GM21737 (cell line): Measurements from ENCODE around the gene KRTAP10-9.
"Not testable (repeated sequence)": the region's sequence is repeated elsewhere in the genome, so short reads cannot be mapped to it uniquely, and the experiment has no call there.

Experiments
- ATAC-seq: cut with Tn5 transposase; IDR thresholded peaks from one replicate; pipeline ENCODE4 v1.9.1; 2021; ENCODE audit warnings: mild to moderate bottlenecking, moderate library complexity; ENCODE audit not compliant: unreplicated experiment

KRTAP10-9 gene, protein sequence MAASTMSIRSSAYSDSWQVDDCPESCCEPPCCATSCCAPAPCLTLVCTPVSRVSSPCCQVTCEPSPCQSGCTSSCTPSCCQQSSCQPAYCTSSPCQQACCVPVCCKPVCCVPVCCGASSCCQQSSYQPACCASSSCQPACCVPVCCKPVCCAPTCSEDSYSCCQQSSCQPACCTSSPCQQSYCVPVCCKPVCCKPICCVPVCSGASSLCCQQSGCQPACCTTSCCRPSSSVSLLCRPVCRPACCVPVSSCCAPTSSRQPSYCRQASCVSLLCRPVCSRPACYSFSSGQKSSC

DNA sequence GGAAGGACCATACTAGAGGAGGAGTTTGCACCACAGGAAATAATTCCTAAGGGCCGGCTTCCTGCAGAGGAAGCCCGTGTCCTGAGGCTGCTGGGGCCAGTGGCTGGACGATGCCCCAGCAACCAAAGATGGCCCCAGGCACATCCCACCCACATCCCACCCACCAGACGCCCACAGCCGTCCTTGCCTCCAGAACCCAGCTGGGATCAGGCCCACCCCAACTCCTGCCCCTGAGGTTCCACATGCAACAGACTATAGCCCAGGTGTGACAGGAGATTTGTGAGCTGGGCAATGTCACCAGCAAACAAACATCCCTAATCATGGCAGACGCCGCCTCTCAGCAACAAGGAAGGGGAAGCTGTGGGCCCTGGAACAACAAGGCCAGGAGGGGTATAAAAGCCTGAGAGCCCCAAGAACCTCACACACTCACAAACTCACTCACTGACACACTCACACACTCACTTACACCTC is at the start of gene KRTAP10-9:
KRTAP10-9 (plus strand) TSS at position 421 of the 471 bp plus-strand sequence. CDS start 79 bp downstream, outside the sequence.
- no peak for ATAC-seq

DNA sequence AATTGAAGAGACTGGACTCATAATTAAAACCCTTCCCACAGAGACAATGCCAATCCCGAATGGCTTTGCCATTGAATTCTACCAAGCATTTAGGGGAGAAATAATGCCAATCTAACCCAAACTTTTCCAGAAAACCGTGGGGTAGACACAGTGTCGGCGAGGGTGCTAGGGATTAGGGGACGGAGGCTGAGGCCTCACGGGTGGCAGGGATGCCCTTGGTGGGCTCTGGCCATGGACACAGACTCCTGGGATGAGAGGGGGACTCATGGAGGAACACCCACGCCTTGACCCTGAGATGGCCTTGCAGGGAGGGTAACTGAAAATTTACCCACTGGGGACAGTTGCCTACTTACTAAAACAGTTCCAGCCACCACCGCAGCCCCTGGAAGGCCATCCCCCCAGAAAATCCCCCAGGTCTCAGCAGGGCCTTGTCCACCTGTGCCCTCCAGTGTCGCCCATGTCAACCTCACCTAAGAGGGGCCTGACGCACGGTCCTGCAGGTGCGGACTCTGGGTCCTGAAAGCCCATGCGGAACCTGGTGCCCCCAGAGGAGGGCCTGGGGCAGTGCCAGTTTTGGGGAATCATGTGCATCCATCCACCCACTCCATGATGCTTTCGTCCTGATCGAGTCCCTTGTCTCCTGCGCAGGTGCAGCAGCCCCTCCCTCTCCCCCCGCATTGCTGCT is 48.4 kb upstream of the KRTAP10-9 start:
- no peak for ATAC-seq

DNA sequence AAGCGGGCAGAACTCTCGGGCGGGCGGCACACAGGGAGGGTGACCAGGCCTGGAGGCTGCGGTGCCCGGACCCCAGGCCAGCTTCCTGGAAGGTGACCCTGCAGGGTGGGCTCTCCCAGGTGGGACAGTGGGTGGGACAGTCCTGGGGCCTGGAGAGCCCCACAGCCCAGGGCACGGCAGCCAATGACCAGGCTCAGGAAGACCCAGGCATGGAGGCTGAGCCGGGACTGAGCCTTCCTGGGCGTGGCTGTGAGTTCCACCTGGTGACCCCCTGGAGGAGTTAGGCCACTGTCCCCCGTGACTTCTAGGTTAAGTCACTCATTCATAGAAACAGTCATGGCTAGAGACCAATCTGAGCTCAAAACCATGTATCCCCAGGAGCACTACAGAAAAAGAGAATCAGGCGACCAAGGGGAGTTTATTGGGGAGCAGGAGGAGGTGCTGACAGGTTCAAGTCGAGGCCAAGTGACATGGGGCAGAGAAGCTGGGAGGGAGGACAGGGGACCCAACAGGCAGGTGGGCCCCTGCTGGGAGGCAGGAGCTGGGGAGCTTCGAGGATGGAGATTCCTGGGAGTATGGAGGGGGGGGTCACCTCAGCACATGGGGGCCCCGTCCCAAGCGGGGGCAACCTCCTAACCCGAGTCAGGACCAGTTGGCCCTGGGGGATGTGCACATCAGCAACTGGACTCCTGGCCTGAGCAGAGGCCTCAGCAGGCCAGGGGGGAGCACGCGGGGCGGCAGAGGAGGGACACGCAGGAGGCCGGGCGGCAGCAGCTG is 47.6 kb upstream of the KRTAP10-9 start:
- ATAC-seq, result no peak

DNA sequence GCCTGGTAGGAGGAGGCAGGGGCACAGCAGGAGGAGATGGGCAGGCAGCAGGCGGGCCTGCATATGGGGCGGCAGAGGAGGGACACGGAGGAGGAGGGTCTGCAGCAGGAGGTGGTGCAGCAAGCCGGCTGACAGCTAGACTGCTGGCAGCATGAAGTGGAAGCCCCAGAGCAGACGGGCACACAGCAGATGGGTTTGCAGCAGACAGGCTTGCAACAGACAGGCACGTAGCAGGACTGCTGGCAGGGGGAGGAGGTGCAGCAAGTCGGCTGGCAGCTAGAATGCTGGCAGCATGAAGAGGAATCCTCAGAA is 47.1 kb upstream of the KRTAP10-9 start:
- ATAC-seq, result no peak

DNA sequence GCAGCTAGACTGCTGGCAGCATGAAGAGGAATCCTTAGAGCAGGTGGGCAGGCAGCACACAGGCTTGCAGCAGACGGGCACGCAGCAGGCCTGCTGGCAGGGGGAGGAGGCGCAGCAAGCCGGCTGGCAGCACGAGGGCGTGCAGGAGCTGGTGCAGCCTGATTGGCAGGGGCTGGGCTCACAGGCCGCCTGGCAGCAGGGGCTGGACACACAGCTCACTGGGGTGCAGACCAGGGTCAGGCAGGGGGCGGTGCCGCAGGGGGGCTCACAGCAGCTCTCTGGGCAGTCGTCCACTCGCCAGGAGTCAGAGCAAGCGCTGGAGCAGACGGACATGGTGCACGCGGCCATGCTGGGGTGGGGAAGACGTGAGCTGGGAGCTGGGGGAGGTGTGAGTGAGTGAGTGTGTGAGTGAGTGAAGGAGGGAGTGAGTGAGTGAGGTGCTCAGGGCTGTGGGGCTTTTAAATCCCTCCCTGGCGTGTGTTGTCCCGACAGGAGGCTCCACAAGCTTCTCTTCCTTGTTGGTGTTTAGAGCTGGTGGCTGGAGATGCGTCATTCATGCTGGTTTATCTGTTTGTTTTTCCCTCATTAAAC is 46.6 kb upstream of the KRTAP10-9 start, which contains the start of gene KRTAP10-5:
KRTAP10-5 (minus strand) TSS at position 374 of the 591 bp plus-strand sequence; CDS start at position 348, 26 bp downstream.
- ATAC-seq, result not testable (repeated sequence)

DNA sequence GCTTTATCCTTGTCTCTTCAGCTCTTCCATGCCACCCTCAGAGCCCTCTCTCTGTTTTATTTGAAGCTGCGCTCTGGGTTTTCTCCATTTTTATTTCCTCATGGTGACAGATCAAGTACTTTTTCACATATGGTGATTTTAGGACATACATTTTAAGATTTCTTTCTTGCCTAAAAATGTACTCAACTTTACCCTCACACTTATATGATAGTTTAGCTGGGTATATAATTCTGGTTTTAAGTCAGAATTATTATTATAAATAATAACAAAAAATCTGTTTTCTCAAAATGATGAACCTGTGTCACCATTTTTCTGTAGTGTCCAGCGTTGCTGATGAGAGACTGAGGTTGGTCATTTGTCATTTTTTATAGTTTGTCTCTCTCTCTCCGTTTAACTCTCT is 45.7 kb upstream of the KRTAP10-9 start:
- no peak for ATAC-seq

DNA sequence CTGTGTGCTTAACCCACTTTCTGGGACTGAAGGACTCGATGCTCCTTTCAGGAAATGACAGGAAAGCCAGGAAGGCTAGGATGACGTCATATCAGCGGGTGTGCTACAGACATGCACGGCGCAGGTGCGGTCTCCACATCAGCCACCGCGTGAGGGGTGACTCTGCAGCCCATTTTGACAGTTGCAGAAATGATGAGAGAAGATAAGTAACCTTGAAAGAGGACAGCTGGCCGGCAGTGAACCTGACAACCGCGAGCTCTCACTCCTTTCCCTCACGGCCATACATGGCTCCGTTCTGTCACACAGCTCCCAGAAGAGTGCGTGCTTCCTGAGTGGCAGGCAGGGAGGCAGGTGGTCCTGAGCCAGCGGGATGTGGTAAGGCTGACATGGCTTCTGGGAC is 44.8 kb upstream of the KRTAP10-9 start:
- ATAC-seq, result no peak

DNA sequence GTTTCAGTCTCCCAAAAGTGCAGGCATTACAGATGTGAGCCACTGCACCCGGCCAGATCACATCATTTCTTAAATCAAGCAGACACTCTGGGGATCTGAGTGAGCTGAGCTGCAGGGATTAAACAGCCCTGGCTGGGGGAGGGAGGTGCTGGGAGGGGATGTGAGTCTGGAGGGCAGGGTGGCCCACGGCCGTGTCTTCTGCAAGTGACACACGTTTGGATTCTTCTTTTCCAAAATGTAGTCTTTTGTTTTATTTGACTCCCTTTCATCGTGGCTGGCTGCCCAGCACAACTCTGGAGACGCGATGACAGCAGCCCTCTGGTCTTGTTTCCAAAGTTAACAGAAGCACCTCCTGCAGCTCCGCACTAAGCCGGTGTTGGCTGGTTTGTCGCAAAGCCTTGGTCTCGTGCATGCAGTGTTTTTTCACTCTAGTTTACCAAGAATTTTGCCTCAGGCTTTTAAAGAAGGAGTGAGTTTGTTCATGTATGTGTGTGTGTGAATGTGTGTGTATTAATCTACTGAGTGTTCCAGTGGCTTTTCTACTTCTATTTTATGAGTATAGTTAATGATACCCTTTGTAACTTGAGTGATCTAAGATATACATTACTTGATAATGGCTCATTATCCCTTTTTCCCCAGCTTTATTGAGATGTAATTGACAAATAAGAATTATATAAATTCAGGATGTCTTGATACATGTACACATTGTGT is 43.6 kb upstream of the KRTAP10-9 start:
- no peak for ATAC-seq

DNA sequence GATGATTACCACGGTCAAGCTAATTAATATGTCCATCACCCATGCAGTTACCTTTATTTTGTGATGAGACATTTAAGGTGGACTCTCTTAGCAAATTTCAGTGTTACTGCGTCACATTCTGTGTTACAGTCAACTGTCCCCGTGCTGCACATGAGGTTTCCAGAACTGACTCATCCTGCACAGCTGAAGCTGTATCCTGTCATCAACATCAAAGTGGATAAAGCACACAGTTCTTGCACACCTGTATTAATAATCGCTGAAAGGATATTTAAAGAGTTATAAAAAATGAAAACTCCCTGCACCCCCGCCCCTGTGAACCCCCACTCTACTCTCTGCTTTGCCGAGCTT is 43.1 kb upstream of the KRTAP10-9 start:
- ATAC-seq, result no peak

DNA sequence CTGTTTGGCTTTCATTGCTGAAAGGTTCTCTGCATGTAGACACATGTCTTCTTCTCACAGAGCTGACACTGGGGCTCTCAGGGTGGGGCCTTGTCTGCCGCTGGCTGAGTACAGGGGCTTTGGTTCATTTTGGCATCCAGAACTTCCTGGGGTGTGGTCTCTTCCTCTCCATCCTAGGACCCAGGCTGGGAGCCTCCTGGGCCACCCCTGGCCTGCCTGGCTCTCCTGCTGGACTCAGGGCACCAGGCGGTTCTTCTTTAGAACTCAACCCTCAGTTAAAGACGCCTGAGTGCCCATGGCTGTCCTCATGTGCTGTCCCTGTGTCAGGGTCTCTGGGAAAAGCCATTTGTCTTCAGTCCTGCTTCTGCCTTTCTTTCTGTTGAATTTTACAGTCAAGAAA is 41.0 kb upstream of the KRTAP10-9 start:
- ATAC-seq, result no peak

DNA sequence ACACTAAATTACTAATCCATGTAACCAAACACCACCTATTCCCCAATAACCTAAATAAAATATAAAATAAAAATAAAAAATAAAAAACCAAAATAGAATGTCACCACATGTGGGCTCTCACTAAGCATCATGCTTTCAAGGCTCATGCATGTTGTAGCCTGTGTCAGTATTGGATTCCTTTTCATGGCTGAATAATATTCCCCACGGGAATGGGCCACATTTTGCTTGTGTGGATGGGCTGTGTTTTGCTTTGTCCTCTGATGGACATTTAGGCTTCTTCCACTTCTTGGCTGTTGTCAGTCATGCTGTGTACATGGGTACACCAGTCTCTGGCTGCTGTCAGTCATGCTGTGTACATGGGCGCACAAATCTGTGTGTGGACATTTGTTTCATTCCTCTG is 37.8 kb upstream of the KRTAP10-9 start:
- ATAC-seq, result no peak

DNA sequence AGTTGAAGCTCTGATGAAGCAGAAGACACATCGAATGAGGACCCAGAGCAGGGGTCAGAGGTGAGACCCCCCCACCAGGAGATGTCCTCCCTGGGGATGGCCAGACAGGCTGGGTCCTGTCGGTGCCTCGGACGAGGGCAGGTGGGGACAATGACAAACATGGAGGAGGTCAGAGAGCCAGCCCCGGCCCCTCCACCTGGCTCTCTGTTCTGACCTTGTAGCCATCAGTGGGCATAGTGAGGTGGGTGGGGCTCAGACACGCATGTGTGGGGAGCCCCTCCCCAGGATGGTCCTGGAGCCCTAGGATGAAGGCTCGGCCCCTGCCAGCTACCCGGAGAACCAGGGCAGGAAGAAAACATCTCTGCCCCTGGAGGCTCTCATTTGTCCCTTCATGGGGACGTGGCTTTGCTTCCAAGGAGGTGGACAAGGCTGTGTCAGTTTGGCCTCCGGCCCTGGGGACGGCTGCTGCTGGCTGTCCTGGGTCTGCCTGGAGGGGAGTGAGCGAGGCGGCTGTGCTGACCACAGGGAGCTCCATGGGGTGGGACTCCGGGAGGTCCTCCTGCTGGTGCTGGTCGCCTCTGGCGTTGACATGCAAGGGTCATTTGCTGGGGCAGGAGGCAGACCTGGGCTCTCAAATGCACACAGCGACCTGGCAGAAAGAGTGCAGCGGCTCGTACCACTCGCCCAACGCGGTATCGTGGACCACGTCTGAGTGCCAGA is 37.1 kb upstream of the KRTAP10-9 start:
- no peak for ATAC-seq

DNA sequence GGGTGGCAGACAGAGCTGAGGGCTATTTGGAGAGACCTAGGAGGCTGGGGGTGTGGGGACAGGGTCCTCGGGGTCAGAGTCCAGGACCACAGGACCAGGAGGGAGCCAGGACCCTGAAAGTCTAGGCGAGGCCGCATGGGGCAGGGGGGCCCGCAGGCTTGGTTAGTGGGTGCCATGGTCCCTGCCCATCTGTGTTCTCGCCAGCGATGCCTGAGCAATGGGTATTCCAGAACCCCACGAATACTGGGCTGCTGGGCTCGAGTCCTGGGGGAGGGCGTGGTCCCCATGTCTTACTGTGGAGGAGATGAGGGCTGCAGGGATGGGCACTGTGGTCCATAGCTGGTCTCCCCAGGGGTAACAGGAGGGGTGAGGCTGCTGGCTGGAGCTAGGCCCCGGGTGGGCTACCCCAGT is 36.6 kb upstream of the KRTAP10-9 start:
- ATAC-seq, result no peak

DNA sequence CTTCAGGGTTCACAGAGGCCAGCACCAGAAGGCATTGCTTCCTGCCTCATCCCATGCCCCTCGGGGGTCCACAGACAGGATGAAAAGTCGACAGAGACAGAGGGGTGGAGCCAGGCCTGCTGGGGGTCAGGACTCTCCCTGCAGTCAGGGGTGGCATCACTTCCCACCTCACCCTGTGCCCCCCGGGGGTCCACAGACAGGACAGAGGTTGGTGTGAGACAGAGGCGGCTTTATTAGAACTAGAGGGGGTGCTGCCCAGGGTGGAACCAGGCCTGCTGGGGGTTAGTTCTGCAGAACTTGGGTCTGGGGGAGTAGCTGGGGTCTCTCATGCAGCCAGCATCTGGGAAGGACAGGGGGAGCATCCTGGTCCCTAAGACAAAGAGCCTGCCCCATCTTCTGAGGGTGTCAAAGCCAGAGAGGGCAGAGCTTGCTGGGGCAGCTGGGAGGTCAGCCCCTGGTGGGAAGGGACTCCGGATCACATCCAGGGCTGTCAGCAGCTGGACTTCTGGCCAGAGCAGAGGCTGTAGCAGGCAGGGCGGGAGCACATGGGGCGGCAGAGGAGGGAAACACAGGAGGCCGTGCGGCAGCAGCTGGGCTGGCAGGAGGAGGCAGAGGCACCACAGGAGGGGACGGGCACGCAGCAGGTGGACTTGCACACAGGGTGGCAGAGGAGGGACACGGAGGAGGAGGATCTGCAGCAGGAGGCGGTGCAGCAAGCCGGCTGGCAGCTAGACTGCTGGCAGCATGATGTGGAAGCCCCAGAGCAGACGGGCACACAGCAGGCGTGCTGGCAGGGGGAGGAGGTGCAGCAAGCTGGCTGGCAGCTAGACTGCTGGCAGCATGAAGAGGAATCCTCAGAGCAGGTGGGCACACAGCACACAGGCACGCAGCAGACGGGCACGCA is 35.7 kb upstream of the KRTAP10-9 start:
- not testable (repeated sequence) for ATAC-seq

DNA sequence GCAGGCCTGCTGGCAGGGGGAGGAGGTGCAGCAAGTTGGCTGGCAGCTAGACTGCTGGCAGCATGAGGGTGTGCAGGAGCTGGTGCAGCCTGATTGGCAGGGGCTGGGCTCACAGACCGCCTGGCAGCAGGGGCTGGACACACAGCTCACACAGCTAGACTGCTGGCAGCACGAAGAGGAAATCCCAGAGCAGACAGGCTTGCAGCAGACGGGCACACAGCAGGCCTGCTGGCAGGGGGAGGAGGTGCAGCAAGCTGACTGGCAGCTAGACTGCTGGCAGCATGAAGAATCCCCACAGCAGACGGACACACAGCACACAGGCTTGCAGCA is 35.1 kb upstream of the KRTAP10-9 start:
- not testable (repeated sequence) for ATAC-seq

DNA sequence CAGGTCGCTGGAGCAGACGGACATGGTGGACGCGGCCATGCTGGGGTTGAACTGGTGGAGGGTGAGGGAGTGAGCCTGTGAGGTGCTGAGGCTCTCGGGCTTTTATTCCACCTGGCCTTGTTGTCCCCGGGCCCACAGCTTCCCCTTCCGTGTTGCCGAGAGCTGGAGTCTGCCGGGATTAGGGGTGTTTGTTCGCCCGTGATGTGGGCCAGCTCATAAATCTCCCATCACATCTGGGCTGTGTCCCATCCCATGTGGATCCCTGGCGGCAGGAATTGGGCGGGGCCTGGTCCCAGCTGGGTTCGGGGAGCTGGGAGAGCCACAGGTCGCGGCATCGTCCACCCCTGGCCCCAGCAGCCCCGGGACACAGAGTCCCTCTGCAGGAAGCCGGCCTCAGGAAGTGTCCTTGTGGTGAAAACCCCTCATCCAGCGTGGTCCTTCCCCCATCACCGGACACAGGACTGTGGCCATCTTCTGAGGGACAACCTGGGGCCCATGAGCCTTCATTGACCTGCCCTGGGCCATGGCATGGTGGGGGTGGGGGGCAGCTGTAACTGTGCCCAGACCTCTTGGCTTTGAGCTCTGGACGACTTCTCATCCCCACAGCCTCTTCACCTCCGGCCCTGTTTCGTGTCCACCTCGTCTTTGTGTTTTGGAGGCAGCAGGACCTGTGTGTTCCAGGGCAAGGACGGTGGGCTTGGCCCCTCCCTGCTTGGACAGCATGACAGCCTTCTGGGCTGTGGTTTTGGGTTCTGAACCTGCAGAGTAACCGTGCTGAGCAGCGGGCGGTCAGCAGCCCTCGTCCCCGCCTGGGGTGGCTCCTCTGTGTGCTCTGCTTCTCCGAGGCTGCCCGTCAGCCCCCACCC is 34.2 kb upstream of the KRTAP10-9 start, which contains the start of gene KRTAP10-6:
KRTAP10-6 (minus strand) TSS at position 60 of the 866 bp plus-strand sequence; CDS start at position 39, 21 bp downstream.
- no peak for ATAC-seq

DNA sequence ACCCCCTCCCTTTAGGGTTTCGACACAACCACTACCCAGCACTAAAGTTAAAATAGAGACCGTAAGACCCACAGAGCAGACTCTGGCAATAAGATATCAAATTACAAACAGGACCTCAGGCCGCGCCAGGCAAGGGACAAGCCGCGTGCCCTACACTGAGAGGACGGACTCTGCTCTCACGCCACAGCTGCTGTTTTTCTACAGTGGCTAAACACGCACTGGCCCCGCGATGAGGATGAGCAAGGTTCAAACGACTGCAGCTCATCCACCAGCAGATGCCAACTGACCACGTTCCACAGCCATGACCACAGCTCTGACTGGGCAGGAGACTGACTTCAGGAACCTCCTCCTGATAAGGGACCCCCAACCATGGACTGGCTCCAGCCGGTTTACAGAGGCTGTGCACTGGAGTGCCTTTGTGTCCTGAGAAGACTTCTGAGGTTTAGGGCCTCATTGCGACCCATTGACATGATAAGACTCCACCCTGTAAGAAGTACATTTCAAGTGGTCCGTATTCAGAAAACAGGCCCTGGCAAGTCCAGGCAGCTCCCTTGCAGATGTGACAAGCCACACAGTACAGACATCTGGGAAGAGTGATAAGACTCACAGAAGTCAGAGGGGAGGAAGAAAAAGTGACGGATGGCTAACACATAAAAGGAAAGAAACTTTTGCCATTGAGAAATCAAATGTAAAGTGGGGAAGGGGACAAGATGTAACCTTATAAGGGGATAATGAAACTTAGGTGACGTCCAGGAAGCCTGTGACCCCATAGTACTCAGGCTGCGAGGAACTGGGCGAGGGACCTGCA is 33.1 kb upstream of the KRTAP10-9 start:
- no peak for ATAC-seq
